Measurements from ENCODE around the gene ANKRD22.
A peak's percentile ranks its signal among the peaks of the same experiment; 100 is the strongest.

The ANKRD22 gene

DNA sequence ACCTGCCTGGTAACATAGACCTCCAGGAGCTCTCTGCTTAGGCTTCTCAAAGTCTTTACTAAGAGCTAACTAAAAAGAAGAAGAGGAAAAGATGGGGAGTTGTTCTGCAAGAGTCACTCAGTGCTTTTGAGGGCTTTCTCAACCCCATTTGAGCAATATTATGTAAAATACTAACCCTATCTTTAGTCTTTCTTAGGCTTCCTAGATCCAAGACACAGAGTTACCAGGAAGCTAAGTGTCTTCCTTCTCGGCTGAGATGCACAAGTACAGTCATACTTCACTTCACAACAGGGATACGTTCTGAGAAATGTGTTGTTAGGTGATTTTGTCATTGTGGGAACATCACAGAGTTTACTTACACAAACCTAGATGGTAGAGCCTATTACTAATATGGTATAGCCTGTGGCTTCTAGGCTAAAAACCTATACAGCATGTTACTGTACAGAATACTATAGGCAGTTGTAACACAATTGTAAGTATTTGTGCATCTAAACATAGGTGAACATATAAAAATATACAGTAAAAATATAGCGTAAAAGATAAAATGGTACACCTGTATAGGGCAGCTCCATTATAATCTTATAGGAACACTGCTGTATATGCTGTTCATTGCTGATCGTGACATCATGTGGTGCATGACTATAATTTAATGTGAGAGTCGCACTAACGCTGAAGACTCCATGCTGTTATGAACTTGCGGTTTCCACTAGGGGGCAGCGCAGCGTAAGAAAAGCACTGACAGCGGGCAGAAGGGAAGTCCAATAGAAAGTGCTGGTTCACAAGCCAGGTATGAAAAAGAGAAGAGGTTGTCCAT is 16.3 kb downstream of the ANKRD22 start:
- peak; percentile 79 for DNase-seq

DNA sequence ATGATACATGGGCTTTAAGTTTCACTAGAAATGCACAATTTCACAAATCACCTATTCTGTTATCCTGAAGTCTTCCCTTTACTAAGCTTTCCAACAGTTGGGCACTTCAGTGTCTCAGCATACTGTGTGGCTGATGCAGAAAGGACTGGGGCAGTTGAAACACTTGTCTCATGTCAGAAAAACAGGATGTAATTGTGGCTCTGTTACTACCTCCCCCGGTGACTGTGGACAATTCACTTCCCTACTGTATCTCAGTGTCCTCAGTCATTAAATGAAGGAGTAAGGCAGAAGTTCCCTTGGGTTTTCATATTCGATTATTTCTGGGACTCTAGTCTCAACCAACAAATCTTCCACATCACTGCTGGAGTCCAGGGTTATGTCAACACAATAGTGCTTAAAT is 17.9 kb downstream of the ANKRD22 start:
- no peak for DNase-seq

DNA sequence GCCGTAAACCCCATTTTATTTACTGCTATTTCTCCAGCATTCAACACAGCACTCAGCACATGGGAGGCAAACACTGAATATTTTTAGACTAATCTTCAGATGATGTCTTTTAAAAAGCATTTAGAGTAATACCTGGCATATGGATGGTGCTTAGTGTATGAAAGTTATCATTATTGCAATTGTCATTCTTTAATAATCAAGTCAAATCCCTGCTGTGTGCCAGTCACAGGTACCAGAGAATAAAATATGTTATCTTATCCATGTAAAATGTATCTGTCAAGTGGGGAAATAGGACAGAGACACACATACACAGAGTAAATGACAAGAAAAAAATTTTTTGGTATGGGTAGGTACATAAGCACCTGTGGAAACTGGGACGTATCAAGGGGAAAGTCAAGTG is 18.5 kb downstream of the ANKRD22 start:
- no peak for DNase-seq

DNA sequence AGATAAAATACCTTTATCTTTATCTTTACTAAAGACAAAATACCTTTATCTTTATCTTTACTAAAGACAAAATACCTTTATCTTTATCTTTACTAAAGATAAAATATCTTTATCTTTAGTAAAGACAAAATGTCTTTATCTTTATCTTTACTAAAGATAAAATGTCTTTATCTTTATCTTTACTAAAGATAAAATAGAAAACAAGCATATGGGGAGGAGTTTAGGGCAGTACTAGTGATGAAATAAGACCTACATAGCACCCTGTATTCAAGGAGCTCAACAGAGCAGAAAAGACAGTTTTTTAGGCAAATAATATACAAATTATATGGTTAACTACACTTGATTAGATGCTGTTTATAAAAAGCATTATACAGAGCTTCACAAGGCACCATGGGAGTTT is 19.3 kb downstream of the ANKRD22 start:
- no peak for DNase-seq

DNA sequence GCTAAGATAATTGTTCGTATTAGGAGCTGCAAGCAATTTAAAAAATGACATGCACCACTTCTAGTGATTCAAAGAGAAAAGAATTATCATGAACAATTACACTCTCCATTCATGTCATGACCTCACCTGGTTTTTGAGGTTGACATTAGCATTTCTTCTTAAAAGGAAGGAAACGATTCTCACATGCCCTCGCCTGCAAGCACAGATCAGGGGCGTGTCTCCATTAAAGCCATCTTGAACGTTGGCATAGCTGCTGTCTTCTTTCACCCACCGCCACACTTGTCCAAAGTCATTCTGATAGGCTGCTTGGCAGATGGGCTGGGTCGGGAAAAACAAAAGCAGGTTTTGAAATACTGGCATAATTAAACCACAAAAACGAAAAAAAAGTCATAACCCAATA is 19.9 kb downstream of the ANKRD22 start:
- DNase-seq: peak; percentile 59

DNA sequence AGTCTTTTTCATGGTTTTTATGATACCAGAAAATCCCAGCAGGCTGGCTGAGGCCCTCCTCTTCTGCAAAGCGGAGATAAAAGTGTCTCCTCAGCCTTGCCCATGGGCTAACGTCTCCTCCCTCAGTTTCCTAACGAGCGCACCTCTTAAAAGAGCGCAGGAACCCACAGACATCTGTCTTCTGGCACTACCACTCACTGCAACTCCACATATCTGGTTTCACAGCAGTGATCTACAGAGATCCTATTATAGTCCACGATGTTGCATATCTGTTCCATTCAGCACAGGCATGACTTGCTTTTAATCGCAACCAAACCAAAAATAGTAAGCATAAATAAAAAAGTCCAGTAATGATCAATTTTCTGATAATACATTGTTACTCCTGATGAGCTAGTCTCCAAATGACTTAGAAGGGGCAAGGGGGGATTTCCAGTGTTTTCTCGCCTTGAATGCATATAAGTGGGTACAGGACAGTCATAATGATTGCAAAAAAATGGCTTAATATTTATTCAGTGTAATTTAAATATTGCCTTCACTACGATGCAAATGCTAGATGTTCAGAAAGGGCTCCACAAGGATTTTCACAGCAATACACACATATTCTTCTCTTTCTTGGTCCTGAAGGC is 20.9 kb downstream of the ANKRD22 start:
- DNase-seq: no peak

DNA sequence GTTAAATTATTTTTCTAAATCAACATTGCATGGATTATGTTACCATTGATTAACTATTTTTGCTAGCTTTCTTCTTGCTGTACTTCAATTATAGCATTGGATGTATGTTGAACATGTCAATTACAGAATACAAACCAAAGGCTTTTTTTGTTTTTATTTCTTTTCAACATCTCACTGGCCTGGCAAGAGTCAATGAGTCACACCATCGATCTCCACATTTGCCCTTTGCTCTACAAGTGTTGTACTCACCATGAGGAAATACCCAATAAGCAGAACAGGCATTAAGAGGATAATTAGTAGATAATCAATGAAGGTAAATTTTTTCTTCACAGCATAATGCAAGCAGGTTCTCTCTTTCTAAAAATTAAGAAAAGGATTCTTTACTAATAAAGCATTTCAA is 23.3 kb downstream of the ANKRD22 start:
- DNase-seq: no peak

DNA sequence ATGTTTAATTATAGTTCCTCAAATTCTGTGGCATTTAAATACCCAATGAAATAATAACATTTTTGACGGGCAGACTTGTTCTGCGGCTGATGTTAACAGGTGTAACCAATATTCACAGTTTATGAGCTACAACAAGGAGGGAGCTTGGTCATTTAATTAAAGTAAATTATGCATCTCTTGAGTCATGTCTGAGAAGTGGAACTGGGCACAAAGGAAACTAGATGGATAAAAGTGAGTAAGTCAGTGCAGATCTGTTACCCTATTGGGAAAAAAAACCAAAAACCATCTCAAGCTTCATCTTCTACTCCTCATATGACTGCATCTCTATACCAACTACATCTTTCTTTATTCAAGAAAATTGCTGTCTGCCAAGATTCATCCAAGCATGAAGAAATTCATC is 24.0 kb downstream of the ANKRD22 start:
- no peak for DNase-seq

DNA sequence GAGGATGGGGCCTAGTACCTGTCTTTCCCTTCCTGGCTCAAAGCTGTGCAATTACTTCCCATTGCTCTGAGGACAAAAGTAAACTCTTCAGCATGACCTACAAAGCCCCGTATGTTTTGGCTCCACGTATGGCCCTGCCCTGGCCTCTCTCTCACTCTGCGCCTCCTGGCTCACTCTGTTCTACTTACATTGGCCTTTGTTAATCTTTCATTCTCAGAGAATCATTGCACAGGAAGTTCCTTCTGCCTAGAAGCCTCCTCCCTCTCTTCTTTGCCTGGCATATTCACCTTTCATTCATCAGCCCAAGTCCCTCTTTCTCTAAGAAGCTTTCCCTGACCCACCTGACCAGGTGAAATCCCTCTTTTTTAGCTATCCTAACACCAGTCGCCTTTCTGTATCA is 25.3 kb downstream of the ANKRD22 start:
- no peak for DNase-seq

DNA sequence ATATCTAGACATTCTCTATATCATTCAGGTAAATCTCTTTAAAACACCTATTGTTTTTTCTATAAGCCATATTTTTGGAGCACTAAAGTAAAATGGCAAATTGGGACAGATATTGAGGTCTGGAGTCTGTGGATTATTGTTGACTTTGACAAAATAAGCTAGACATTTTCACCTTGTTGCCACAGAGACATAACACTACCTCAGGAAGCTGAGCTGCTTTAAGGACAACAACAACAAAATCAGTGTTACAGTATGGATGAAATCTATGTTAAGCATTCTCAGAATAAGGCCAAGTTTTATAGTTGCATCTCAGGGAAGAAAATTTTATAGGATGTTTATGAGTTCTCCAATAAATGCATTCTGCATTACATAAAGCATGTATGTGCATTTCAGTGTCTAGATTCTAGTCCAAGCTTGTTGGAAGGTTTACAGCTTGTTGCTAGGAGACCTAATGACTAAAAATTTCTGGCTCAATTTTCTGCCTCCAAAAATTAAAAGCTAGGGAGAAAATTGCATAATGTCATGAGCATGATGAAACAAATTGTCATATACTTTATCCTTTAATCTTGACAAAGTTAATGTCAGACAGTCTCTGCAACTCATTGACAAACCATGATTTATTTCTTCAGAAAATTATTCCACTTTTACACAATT is 30.8 kb downstream of the ANKRD22 start:
- DNase-seq: no peak

DNA sequence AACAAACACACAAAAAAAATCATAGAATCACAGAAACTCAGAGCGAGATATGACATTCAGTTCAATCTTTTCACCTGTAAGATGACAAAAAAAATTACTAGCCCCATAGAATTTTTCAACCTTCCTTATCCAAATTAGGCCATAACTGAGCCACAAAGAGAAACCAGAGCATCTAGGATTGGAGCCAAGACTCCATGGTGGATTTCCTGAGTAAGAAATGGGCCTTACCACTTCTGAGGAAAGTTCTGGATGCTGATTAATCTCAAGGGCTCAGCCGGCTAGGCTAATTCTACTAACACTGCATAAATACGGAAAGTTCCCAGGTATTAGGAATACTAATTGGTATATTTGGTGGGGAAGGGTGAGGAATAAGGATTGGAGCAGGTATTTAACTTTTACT is 32.4 kb downstream of the ANKRD22 start:
- no peak for DNase-seq

DNA sequence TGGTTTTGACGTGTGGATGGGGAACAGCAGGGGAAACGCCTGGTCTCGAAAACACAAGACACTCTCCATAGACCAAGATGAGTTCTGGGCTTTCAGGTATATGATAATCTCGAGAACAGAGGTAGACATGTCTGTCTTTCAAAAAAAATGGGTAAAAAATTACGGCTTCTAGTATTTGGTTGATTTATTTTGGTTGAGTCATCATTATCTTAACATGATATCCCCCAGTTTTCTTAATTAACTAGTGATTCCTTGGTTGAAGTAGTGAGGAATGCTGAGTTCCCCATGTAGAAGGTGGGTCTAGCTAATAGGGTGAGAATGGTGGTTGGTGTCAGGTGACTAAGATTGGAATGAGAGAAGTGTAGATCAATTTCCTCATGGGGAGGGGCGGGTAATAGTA is 38.4 kb downstream of the ANKRD22 start:
- no peak for DNase-seq

DNA sequence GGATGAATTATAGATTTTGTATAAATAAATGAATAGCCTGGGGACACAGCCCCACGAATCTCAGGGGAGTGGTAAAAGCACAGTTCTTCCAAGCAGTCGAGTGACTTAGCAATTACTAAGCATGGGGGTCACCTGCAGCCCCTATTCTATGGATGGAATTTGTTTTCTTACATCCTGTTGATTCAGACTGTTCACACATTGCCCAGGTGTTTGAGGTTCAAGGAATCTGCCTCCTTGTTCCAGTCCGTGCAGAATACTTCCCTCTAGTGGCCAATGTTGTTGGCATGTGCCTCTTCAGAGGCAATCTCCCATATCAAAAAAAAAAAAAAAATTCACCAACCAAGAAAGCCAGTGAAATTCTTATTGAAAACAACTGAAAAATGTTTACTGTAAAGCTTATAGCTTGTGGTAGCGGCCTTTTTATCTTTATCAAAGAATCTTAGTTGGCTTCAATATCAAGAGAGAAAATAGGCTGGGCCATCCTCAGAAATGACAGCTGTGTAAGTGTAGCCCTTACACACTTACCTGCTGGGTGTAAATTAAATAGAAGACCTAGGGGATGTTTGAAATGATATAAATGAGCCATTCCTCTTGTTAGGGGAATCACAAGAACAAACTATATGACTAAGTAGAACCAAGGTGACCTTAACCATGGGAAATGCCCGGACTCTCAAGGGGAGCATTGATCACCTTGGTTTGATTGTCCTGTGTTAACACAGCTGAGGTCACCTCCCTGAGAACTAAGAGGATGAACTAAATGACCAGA is 41.3 kb downstream of the ANKRD22 start:
- DNase-seq: peak; percentile 42

DNA sequence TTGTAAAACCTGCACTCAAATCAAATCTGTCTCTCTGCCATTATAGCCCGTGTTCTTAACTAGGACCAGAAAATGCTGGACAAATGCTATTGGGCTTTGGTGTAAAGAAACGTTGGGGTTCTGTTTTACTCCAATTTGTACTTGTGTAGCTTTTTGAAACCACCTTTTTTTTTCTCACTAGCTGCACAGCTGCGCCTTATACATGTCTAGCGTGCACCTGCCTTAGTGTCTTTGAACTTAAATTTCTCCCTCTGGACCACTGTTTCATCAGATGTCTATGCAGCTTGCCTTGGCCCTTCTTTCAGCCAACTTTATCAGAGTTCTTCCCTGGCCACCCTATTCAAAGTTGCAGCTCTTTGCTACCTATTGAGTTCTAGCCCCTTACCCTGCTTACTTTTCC is 42.0 kb downstream of the ANKRD22 start:
- no peak for DNase-seq

DNA sequence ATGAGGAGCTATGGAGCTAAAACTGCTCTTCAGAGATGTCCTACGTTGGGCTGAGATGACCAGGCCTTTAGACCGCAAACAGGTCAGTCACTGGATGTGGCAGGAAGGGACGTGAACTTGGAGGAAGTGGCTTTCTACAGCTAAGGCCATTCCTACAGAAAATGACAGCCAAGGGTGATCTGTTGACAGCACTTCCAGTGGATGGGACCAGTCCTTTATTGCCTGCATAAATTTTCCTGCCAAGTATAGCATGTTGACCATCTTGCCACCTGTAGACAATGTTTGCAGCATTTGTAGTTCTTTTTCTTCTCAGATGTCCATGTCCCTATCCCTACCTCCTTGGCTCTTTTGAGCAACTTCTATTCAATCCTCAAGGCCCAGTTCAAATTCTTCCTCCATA is 45.7 kb downstream of the ANKRD22 start:
- no peak for DNase-seq

DNA sequence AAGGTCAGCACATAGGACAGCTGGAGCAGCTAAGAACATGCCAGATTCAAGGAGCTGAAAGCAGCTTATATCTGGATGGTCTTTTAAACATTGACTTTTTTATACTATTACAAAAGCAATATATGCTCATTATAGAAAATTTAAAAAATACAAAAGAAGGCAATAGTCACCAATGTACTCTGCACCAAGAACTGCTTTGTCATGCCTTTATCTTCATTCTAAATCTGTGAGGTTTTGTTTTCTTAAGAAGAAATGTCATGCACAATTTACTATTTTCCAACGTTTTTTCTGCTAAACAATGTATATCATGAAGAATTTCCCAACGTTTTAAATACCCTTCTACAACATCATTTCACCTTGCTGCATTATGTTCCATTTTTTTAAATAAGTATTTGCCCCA is 46.3 kb downstream of the ANKRD22 start:
- DNase-seq: no peak

DNA sequence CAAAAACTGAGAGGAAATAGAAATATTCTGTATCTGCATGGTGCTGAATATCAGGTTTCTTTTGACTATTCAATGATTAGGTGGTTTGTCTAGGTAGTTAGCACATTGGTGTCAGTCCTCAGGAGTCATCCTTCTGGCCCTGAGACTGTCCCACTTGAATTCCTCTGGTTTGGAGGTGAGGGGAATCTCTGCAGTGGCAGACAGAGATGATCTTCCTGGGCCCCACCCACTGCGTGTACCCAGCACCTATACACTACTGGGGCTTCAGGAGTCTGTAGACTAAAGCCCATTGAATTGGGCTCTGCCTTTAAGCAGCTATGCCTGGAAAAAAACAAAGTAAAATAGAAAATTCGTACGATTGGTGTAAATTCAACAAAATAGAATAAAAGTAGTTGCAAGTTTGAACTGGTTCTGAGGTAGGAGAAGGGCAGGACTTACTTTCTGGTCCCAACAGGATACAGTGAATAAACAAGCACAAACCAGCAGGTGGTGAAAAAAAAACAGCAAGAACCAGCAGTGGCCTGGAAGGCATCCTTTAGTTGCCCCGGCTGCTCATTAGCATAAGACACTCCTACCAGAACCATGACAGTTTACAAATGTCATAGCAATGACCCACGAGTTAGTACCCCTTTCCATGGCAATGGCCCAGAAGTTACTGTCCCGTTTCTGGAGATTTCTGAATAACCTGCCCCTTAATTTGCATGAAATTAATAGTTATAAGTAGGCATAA is 47.4 kb downstream of the ANKRD22 start:
- DNase-seq: no peak

DNA sequence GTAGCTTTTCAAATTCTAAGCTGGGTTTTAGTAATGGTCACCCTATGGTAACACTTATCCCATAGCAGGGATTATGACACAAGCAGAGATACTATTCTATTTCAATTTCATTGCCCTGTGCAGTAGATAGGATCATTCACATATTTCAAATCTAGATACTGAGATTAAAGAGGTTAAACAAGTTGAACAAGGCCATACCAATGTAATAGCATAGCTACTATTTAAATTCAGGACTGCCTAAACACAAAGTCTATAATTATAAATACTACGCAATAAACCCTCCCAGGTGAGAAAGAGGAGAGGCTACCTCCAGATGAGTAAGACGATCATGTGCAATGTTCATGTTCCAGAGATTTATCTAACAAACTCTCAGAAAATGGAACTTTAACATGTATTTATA is 48.0 kb downstream of the ANKRD22 start:
- DNase-seq: no peak

DNA sequence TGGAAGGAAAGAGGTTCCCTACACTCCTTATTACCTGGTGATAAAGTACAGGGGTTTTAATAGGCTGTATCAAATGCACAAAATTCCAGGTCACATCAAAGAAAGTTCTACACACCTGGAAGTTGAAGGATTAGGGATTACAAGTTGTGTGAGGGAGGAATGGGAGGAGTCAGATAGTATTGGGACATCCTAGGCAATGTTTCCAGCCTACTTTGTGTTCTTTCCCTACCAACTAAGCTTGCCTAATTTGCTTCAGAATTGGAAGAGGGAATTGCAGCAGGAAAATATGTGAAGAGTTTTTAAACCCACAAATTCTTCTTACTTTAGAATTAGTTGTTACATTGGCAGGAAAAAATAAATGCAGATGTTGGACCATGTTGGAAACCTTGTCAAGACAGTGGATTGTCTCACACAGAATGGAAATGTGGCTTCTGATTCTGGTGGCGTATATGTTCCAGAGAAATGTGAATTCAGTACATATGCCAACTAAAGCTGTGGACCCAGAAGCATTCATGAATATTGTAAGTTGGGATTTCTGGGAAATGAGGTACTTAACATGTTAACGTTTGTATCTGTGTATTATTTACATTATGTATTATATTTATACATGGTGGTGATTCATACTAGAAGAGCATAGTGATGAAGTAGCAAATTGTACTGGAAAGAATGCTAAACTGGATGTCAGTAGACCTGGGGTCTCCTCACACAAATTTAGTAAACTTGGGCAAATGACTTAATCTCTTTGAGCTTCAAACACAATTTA is 48.9 kb downstream of the ANKRD22 start, which contains the start of gene LIPM:
Gene LIPM (plus strand): TSS at position 208 of the 763 bp plus-strand sequence. CDS start 167 bp downstream, at position 375.
- DNase-seq: no peak

DNA sequence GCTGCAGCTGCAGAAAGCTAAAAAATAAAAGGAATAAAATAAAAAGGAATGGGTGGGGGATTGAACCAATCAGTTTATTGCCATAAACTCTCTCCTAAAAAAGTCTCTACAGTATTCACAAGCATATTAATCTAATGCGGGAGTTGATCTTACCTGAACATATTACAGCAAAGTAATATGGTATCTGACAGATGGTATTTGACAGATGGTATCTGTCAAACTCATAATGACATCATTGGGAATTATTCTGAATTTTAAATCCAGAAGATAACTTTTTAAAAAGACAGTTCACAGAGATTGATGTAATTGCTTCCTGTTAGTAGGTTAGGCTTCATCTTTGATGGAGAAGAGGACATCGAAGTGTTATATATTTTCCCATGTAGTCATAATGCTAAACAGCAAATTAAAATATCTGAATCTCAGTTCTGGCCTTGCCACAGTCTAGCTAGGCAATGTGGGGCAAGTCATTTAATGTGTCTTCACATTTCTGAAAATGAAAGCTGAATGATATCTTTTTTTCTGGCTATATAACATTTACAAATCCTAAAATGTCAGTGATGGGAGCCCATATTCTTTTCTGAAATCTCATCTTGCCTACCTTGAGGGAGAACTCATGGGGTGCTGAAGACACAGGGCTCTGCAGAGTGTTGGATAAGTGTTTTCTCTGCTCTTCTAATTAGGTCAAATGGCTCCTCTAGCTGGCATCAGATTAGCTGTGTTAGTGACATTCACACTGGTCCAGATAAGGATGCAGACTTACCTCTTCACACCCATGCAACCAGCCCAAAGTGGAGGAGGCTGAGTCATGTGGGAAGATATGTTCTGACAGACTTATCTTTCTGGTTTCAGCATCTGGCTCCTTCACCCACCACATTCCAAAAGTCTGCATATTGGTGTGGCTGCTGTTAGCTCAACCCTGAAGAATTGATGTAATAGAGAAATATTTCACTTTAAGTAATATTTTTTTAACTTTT is 51.2 kb downstream of the ANKRD22 start:
- no peak for DNase-seq
